Activated CD4-positive, alpha-beta T cell treated with anti-CD3 and anti-CD28 coated beads, Interleukin-2, Interleukin-4, amounts not matched to agents 100 ng/mL and 50 ng/mL, durations not matched to agents 16 hours and 8 hours (primary cell): Measurements from ENCODE around the gene GRM8.

Source experiments
- DNase-seq: peaks from one replicate; pipeline ENCODE4 v3.0.0-alpha.2; 2020; ENCODE audit warnings: low spot score

Gene GRM8

GRCh38 chr7:126426652-126427051, 826.1 kb downstream of the GRM8 start:
- no peak for DNase-seq

GRCh38 chr7:126424985-126425384, 827.8 kb downstream of the GRM8 start:
- no peak for DNase-seq

- no peak for DNase-seq
These were observed 833.7 kb downstream of the GRM8 start for GRCh38 chr7:126419047-126419446.

- DNase-seq = no peak
These were observed 840.8 kb downstream of the GRM8 start for GRCh38 chr7:126411821-126412383.

- no peak for DNase-seq
These were observed 841.5 kb downstream of the GRM8 start for GRCh38 chr7:126411032-126411820.

- no peak for DNase-seq
These were observed 849.7 kb downstream of the GRM8 start for GRCh38 chr7:126403040-126403439.

GRCh38 chr7:126401918-126402317, 850.8 kb downstream of the GRM8 start:
- DNase-seq = no peak

GRCh38 chr7:126398851-126399529, 853.8 kb downstream of the GRM8 start:
- DNase-seq = no peak

GRCh38 chr7:126398285-126398684, 854.5 kb downstream of the GRM8 start:
- DNase-seq = no peak

GRCh38 chr7:126394406-126394805, 858.3 kb downstream of the GRM8 start:
- no peak for DNase-seq
